Activated naive CD4-positive, alpha-beta T cell treated with anti-CD3 and anti-CD28 coated beads, Interleukin-2, amount 50 U/mL, for 16 hours (primary cell): ENCODE data around the gene C11orf68.

Experiments
- DNase-seq: peaks from one replicate; pipeline ENCODE4 v3.0.0-alpha.2; 2020

The C11orf68 gene

DNA sequence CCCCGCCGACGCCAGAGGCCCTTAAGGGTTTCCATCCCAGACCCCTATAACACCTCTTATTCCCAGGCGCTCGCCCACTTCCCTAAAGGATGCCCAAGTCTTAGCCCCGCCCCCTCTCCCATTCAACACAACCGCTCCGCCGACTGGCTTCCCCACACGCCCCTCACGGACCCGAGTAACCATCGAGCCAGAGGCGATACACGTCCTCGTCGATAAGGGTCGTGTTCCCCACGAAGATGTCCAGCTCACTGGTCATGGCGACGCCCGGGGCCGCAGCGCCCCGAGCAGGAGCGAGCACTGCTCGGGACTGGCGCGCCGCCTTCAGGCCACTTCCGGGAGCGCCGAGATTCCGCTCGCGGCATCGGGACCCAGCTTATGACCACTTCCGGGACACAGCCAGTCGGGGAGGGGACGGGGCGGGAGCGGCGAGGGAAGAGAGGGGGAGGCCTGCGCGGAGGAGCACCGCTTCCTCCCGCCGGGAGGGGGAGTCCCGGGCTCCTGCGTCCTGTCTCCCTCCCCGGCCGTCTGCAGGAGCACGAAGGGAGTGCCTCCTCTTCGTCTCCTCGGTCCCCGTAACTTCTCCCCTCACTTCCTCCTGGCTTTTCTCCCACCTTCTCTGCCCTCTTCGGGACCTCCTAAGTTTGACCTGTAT lies 30.6 kb downstream of the C11orf68 start, which contains the start of gene FIBP:
Gene FIBP, minus strand, starts transcription at position 309 of the 652 bp plus-strand sequence. Its CDS starts 53 bp downstream, at position 256.
- peak; percentile 96 for DNase-seq

DNA sequence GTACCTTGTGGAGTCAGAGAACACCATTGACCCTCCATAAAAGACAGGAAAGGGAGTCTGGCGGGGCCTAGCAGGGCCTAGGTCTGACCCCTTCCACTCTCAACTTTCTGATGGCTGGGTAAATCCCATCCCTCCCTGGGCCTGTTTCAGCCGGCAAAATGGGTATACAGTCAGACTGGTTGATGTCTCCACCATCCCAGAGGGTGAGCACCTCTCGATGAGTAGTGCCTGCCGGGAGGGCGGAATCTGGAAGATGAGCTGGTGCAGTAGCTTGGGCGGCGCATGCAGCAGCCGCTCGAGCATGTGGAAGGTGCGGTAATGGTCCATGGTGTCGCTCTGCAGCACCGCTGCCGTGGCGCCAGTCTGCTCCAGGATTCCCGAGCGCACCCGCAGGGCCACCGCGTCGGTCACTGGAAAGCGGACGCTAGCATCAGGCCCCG lies 31.1 kb downstream of the C11orf68 start:
- peak; percentile 37 for DNase-seq

DNA sequence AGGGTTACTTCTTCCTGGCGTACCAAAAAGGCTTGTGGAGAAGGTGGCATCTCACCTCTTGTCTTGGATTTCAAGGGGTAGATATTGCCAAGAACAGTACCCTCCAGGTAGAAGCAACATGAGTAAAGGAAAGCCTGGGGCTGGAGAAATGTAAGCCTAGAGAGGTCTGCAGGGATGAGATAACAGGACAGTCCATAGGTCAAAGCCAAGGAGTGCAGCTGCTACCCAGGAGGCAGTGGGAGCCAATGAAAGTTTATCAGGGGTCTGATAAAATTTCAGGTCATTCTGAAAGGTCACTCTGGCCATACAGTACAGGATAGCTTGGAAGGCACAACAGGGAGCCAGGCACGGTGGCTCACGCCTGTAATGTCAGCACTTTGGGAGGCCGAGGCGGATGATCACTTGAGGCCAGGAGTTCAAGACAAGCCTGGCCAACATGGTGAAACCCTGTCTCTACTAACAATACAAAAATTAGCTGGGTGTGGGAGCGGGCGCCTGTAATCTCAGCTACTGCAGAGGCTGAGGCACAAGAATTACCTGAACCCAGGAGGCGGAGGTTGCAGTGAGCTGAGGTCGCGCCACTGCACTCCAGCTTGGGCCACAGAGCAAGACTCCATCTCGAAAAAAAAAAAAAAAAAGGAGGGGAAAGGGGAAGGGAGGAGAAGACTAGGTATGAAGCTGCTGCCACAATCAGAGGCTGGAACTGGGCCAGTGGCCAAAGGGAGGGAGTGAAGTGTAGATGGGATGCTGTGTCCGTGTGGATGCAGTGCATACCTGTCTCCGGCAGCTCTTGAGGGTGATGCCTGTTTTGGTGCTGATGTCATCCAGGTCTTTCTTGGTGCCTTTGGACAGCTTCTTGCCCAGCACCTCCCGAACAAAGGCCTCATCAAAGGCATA lies 31.8 kb downstream of the C11orf68 start:
- DNase-seq: no peak

DNA sequence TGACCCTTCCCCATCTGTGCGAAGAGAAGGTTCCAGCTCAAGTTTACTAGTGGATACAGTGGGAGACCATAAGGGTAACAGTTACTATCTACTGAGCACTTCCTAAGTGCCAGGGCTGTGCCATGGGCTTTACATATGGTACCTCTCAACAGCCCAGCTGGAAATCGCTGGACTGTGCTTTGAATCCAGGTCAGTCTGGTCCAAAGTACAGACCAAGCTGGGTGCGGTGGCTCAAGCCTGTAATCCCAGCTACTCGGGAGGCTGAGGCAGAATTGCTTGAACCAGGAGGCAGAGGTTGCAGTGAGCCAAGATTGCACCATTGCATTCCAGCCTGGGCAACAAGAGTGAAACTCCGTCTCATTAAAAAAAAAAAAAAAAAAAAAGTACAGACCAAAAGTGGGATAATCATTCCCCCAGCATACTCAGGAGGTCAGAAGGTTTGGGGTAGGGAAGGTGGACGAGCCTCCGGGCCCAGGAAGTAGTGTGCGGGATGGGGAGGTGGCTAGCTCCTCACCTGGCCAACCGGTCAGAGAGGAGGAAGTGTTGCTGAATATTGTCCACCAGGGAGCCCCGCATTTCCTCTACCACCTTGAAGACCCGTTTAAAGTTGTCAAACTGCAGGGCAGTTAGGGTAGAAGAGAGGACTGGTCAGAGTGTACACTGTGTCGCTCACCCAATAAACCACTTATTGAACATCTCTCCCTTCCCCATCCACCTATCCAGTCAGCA lies 32.9 kb downstream of the C11orf68 start:
- DNase-seq: no peak

DNA sequence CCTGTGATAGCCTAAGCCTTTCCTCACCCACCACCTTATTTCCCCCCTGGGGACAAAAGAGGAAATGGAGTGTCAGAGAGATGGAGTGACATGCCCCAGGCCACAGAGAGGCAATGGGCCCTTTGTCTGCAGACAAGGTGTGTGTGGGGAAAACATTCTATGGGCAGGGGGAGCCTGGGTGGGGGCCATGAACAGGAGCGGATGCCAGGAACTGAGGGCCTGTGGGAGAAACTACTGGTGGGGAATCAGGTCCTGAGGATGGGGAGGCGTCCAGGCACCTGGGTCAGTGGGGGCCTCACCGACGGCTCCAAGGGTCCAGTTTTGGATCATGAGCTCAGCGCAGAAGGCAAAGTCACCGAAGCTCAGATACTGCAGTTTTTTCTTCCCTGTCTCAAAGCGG lies 33.6 kb downstream of the C11orf68 start:
- no peak for DNase-seq

DNA sequence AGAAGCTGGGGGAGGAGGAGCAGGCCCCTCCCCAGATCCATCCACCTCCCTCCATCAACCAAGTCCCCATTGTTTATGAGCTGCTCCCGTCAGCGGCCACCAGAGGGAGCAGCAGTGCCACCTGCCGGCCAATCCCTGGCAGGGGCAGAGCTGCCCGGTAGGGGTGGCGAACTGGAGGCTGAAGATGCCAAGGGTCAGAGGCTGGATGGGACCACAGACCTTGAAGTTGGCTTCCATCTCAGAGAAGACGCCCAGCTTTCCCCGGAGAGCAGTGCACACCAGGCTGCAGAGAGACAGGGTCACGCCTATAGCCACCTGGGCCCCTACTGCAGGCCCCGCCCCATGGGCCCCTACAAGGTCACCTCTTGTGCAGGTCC lies 34.2 kb downstream of the C11orf68 start:
- peak; percentile 81 for DNase-seq

DNA sequence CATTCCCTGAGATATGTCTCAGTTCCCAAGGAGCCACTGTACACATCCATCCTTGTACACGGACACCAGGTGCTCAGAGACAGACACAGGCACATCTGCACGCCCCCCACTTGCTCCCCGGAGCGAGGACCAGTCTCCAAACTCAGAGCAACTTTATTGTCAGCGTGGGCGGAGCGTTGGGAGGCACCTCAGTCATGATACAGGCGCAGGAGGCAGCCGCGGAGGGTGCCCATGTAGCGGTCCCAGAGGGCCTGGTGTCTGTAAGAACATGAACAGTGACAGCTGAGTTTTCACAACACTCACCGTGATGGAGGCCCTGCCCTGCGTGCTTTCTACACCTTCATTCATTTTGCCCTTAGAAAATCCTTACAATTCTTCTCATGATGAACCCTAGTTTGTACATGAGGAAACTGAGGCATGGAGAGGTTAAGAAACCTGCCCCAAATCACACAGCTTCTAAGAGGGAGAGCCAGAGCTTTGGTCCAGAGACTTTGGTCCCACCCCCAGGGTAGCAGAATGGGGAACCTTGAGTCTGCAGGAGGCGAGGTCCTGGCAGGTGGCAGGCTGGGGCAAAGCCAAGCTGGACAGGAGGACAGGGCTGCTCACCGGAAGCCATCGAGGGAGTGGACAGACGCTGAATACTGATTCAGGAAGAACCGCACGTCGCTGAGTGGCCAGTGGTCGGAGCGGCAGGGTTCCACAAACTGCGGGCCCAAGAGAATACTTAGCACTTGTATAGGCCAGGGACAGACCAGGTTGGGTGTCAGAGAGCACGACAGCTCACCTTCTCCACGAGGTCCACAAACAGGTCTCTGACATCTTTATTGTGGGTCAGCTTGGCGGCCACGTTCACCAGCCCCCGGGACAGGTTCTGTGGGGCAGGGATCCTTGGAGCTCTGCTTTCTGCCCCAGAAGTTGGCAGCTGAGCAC lies 34.8 kb downstream of the C11orf68 start:
- DNase-seq: no peak

DNA sequence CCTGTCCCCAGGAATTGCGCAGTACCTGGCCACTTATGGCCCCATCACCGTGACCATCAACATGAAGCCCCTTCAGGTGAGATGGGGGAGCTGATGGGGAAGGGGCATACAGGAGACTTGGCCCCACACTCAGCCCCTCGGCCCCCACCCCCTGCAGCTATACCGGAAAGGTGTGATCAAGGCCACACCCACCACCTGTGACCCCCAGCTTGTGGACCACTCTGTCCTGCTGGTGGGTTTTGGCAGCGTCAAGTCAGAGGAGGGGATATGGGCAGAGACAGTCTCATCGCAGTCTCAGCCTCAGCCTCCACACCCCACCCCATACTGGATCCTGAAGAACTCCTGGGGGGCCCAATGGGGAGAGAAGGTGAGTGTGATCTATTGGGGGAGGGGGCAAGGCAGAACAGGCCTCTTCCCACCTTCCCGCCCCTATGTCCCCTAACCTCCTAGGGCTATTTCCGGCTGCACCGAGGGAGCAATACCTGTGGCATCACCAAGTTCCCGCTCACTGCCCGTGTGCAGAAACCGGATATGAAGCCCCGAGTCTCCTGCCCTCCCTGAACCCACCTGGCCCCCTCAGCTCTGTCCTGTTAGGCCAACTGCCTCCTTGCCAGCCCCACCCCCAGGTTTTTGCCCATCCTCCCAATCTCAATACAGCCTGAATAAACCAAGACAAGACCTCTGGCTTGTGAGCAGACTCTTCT lies 35.7 kb downstream of the C11orf68 start:
- DNase-seq: no peak

DNA sequence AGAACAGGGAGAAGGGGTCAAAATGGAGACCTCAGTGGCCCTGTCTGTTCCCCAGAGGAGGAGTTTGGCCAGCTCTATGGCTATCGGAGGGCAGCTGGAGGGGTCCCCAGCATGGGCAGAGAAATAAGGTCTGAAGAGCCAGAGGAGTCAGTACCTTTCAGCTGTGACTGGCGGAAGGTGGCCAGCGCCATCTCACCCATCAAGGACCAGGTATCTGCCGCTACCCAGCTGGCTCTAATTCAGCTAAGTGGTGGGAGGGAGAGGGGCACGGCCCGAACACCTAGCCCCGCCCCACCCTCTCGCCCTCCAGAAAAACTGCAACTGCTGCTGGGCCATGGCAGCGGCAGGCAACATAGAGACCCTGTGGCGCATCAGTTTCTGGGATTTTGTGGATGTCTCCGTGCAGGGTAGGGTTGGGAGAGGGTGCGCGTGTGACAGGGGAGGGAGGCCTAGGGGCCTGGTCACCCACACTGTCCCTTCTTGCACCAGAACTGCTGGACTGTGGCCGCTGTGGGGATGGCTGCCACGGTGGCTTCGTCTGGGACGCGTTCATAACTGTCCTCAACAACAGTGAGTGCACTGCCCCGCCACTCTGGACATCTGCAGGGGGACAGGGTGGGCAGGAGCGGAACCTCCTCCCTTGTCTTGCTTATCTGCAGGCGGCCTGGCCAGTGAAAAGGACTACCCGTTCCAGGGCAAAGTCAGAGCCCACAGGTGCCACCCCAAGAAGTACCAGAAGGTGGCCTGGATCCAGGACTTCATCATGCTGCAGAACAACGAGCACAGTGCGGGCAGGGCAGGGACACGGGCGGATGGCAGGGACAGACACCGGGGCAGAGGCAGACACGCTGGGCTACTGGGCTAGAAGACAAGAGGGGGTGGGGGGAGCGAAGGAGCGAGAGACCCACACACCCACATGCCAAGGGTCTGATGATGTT lies 36.5 kb downstream of the C11orf68 start:
- no peak for DNase-seq

DNA sequence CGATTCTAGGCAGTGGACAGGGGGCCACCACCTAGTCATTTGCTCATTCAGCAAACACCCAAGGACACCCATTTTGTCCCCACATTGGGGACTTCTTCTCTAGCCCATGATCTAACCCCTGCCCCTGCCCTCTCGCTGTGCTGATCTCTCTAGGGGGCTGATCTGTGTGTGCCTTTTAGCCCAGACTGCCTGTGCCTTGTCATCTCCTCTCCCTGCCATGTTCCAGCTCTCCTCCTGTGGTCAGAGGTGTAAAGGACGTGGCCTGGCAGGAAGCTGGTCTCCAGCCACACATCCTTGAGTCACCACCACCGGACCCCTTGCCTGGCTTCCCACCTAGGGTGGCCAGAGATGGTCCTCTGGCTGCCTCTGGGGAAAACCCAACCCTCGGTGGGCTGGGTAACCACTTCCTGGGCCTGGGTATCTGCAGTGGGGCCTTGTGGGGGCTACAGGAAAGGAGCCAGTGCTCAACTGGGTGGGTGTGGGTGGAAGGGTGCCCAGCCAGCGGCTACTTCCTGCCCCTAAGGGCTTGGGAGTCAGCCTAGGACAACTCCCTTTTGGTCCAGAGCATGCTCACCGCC lies 37.9 kb downstream of the C11orf68 start:
- DNase-seq: no peak

DNA sequence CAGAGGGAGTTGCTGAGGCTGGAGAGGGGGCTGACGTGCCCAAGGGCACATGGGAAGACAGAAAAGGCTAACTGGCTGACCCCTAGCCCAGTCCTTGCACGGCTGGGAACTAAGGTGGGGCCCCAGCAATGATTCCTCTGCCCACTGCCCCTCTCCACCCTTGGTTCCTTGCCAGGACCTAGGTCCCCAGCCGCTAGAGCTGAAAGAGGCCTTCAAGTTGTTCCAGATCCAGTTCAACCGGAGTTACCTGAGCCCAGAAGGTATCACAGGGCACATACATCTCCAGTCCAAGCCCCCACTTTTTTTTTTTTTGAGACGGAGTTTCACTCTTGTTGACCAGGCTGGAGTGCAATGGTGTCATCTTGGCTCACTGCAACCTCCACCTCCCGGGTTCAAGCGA lies 38.8 kb downstream of the C11orf68 start:
- DNase-seq: no peak

DNA sequence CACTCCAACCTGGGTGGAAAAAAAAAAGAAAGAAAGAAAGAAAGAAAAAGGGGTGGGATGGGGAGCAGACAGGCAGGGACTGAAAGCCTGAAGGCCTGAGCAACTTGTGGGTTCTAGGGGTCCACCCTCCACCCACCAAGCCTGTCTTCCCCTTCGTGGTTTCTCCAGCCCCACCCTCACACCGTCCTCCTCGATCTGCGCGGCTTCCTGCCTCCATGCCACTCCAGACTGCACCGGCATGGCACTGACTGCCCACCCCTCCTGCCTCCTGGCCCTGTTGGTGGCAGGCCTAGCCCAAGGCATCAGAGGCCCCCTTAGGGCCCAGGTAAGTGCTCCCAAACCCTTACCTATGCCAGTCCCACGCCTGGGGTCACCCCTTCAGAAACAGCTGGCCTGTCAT lies 39.2 kb downstream of the C11orf68 start, which contains the start of gene CTSW:
Gene CTSW, plus strand, starts transcription at position 221 of the 400 bp plus-strand sequence. Its CDS starts 18 bp downstream, at position 239.
- no peak for DNase-seq

DNA sequence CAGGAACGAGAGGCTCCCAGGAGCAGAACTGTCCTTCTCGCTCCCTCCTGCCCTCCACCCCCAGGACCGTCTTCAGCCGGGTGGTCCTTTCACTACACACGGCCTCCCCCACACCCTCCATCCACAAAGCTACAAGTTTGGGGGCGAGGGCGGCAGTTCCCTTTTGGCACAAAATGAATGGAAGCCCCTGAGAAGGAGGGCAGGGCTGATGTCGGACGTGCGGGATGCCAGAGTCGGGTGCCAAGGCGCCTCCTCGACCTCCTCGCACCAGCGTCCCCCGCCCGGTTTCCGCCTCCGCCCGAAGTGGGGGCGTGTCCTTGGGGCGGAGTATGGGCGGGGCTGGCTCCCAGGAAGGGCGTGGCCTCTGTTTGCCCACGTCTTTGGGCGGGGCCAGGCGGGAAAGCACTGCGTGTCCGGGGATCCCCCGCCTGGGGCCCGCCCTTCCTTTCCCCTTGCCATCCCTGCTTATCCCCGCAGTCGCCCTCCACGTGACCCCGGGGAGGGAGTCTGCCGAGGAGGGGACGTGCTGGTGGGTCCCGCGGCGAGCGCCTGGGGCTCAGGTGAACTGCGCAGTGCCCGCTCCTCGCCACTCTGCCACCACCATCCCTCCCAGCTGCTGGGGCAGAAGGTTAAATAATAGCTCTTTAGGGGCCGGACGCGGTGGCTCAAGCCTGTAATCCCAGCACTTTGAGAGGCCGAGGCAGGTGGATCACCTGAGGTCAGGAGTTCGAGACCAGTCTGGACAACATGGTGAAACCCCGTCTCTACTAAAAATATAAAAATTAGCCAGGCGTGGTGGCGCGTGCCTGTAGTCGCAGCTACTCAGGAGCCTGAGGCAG lies 45.3 kb downstream of the C11orf68 start:
- peak; percentile 92 for DNase-seq

DNA sequence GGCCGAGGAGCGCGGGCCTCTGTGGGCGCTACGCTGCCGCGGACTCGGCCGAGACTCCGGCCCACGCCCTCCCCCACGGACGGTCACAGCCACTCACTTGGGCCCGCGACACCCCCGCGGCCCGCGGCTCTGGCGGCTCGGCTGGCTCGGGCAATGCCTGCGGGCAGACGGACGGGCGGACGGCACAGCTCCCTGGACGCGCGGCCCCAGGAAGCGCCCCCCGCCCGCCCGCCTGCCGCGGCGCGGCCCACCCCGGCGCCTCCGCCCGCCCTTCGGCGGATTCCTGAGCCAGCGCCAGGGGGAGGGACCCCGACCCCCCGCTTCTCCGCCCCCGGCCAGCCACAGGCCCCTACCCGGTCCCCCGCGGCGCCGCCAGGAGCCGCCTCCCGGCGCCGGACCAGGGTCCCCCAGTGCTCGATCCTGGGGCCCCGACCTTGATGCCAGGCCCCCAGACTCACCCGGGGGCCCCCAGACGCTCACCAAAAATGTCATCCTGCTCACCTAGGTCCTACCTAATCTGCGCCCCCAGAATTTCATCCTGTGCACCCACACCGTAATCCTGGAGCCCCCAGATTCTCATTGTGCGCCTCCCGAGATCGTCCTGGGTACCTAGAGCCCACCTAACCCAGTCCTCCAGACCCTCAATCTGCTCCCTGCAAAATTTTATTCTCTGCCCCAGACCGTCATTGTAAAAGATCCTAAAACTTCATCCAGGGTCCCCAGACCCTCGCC lies 46.1 kb downstream of the C11orf68 start, which contains the start of gene EFEMP2:
Gene EFEMP2, minus strand, starts transcription at position 215 of the 732 bp plus-strand sequence. CDS start 446 bp downstream, outside the sequence.
- no peak for DNase-seq

DNA sequence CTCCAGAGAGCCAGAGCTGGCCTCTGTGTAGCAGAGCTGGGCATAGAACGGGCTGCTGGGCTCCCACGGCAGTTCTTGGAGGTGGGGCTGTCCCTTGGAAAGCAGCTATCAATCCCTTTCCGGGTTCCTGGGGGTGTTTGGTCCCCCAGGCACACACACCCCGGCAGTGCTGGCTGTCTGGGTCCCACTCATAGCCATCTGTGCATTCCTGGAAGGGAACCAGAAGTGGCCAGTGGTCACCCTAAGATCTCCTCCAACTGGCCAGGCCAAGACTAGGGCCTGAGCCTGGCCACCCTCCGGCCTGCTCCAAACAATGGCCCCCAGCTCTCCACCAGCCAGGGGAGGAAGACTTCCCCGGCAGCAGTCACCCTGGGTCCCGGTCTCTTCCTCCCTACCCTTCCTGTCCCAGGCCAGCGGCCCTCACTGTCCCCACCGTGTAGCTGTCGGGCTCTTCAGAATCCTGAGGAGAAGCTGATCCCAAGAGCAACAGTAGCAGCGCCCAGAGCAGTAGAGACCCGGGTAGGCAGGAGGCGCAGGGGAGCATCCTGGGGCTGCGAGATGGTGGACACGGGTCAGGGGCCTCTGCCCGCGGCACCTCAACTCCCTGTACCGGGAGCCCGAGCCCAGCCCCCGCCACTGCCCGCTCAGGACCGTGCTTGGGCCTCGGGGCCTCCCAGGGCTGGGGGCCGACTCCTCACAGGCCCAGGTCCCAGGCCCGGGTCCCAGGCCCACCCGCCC lies 46.9 kb downstream of the C11orf68 start:
- DNase-seq: no peak

DNA sequence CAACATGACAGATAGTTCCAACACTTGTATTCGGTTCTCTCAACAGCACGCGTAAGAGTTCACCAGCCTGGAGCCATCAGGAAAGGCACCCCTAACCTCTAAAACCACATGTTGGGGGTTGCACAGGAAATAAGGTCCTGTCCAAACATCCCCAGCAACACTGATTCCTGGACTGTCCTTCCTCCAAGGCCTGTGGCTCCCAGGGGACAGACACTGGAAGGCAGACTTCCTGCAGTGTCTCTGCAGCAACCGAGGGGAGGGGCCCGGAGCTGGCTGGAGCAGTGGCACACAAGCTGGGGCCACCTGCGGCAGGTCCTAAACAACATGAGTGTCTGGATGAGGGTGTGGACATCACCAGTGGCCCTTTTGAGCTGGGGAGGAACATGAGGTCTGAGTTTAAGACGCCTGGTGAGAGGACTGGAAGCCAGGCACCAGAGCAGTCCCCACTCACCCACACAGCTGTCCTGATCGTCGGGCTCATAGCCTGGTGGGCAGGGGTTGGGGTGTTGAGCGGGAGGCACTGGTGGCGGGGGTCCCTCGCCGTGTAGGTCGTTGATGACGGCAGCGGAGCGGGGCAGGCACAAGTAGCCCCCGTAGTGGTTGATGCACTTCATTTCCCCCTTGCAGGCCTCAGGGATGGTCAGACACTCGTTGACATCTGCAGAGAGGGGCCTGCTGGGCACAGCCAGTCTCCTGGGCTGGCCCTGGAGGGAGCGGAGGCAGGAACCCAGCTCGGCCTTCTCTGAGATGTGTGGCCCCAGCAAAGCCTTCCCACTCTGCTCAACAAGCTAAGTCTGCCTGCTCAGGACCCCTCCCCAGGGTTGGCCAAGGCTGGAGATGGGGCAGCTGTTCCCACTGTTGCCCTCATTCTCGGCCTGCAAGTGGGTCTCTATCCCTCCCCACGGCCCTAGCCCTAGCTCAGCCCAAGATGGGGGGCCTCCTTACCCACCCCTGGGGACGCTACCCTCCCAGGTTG lies 47.9 kb downstream of the C11orf68 start:
- no peak for DNase-seq
